GM21367 (cell line): ENCODE measurements around the gene LCN9.

ENCODE experiments used
- ATAC-seq: cut with Tn5 transposase; IDR thresholded peaks from one replicate; pipeline ENCODE4 v1.9.1; 2021; ENCODE audit not compliant: unreplicated experiment

Gene LCN9

DNA sequence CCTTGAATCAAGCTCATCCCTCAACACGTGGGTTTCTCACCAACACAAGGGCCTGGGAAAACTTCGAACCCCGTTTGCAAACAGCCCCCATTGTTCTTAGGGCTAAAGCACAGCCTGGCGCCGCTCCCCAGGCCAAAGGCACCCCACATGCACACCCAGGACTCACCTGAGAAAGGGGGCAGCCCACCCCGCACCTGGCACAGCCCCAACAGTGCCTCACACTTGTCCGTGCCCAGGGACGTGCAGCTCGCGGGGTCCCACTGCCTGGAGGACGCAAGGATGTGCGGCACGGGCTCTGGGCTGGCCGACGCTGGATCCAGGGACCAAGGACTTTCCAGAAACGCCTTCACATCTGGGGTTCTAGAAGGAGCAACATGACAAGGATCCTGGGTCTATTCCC lies 33.3 kb downstream of the LCN9 start:
- no peak for ATAC-seq

DNA sequence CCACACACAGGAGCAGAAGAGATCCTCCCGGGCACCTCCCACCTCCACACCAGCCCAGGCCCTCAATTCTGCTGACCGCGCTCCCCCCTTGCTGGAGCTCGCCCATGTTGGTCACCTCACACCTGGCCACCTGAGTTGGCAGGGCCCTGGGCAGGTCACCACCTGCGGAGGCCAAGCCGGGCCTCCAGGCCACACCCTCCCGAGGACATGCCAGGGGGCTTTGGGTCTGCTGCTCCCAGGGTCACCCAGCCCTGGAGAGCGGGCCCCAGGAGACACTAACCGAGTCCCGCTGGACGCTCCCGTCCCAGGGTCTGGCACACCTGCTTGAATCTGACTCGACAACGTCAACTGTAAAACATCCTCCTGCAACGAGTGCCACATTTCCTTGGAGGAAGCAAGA lies 34.1 kb downstream of the LCN9 start:
- ATAC-seq: no peak

GRCh38 chr9:135698236-135698635 lies 35.1 kb downstream of the LCN9 start:
- no peak for ATAC-seq

DNA sequence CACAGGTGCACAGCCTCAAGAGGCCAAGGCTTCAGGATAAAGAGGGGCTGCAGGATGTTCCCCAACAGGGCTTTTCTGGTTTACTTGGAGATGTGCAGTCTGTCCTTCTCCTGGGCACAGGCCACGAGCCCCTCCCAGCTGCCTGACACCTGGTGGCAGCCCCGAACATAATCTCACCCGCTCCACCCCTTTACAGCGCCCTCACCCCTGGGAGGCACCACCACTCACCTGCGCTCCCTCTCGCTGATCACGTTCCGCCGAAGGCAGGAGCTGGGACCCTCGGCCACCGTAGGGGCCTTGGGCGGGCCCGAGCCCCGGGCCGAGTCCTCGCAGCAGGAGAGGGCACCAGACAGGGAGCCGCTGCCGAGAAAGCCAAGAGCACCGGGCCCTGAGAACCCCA lies 35.7 kb downstream of the LCN9 start:
- ATAC-seq: no peak

- no peak for ATAC-seq
Measured at GRCh38 chr9:135699440-135699839, 36.3 kb downstream of the LCN9 start, which contains the start of gene SOHLH1. SOHLH1 (minus strand) TSS chr9:135699481; CDS start chr9:135699467, 14 bp downstream.

DNA sequence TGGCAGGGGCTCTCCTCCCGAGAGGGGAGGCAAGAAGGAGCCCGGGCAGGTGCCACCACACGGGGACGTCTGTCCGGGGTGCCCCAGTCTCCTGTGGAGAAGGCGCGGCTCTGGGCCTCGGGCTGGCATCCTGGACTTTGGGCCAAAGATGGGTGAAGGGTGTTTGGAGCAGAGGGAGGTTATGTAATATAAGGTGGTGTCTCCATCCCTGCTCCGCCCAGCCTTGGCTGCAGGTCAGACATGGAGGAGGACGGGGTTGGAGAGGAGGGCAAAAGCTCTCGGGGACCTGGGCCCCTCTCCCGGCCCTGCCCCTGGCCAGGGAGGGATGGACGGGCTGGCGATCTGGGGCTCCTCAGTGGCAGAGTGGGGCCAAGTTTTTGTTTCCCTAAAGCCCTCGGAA lies 37.4 kb downstream of the LCN9 start:
- no peak for ATAC-seq

- no peak for ATAC-seq
Measured at GRCh38 chr9:135701067-135701958, 38.2 kb downstream of the LCN9 start.

- no peak for ATAC-seq
Measured at GRCh38 chr9:135701959-135702721, 39.0 kb downstream of the LCN9 start, which contains the start of gene KCNT1. KCNT1 (plus strand) TSS chr9:135702185; CDS start chr9:135702259, 74 bp downstream.

DNA sequence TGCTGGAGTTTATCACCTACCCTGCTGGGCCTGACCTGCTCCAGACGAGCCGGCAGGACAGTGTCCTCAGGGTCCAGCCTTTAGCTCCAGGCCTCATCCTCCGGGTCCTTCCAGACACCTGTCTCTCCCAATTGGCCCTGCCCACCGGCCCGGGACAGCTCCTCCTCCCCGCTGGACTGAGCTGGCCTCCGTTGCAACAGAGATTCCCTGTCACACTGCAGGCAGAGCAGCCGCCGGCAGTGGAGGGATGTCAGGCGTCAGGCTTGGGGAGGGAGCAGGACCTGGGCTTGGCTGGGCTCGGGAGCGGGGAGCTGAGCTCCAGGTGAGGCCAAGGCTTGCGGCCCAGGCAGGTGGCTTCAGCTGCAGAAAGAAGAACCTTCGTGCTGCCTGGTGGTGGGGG lies 40.6 kb downstream of the LCN9 start:
- ATAC-seq: no peak

GRCh38 chr9:135704483-135704882 lies 41.4 kb downstream of the LCN9 start:
- no peak for ATAC-seq

DNA sequence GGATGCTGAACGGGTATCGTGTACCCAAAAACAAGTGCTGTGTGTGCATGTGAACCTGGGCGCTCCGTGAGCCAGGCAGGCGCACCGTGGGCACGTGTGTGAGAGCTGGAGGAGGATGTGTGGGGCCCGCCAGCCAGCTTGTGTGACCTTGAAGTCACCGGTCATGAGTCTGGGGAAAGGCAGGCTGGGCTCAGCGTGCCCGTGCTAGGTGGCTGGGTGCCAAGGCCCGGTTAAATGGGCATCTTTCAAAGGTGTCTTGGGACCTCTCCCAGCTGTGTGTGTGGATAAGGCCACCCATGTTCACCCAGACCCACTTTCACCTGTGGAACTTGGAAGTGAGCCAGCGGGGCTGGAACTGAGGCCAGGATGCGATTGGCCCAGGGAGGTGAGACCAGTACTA lies 42.3 kb downstream of the LCN9 start:
- no peak for ATAC-seq

DNA sequence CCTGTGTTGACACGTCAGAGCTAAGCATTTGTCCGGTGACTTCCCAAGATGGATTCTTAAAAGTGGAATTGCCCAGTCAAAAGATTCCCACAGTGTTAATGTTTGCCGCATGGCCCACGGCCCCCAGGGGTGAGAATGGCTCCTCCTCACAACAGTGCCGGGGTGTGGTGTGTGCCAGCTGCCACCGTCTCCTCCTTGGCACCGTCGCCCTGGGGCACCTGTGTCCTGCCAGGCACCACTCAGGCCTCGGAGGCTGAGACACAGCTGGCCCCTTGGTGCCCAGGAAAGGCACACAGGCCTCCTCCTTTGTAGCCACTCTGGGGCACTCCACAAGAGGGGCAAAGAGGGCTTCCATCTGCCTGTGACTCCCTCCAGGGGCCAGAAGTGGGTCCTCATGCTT lies 43.2 kb downstream of the LCN9 start:
- no peak for ATAC-seq

DNA sequence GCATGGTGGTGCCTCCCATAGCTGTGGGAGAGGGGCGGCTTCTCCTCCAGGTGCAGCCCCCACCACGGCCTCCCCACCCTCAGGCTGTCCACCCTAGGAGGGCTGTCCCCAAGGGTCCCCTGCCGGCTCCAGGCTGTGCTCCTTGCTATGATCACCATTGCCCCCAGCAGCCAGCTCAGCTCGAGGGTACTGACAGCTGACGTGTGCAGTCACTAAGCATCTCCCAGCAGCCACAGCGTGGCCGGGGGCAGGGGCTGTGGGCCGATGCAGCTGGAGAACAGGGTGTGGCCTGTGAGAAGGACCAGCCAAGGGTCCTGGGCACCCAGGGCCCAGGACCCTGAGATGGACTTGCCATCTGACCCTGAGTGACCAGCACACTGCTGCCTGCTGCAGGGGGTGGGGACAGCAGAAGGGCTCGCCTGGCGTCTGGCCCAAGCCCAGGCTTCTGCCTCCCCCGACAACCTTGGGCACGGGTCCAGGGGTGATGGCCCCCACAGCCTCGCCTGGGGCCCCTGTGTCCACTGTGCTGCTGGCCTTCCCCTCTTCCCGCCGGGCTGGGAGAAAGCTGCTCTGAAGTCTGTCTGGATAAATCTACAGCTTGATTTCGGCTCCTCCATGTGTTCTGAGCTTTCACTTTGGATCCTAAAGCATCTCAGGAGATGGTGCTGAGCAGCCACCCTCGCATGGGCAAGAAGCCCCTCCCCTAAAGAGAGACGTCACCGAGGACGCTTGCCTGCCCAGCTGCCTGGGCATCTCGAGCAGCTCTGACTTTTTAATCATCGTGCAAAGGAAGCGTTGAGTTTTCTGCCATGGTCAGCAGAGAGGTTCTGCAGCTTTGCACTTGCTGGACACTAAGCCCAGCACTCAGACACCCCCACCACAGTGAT lies 44.4 kb downstream of the LCN9 start:
- ATAC-seq: no peak

DNA sequence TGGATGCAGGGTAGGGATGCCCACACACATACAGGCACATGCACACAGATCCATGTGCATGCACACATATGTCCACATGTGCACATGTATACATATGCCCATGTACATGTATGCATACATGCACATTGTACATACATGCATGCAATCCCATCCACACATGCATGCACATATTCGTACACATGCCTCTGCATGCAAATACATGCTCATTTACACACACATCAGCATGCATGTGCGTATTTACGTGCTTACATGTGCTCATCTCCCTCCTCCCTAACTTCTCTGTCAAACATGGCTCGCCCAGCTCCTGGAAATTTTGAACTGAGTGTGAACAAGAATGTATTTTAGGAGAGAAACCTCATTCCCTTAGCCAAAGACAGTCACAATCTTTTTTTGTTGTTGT lies 45.1 kb downstream of the LCN9 start:
- no peak for ATAC-seq

GRCh38 chr9:135711391-135711790 lies 48.3 kb downstream of the LCN9 start:
- ATAC-seq: no peak

DNA sequence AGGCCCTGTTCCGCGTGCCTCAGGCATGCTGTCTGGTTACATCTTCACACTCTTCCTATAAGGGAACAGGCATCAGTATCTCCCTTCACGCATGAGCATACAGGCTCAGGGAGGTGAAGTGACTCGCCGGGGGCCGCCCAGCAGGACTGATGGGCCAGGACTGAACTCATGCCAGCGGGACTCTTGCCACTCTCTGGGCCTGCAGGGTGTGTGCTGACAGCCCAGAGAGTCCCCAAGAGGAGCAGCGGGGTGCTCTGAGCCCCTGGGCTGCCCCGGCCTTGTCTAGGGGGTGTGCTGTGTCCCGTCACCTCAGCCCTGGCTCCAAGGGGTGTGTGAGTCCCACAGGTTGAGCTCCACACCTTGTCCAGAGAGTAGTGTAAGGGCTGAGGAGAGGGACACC lies 48.8 kb downstream of the LCN9 start:
- ATAC-seq: no peak

GRCh38 chr9:135712613-135713295 lies 49.6 kb downstream of the LCN9 start:
- ATAC-seq: no peak

DNA sequence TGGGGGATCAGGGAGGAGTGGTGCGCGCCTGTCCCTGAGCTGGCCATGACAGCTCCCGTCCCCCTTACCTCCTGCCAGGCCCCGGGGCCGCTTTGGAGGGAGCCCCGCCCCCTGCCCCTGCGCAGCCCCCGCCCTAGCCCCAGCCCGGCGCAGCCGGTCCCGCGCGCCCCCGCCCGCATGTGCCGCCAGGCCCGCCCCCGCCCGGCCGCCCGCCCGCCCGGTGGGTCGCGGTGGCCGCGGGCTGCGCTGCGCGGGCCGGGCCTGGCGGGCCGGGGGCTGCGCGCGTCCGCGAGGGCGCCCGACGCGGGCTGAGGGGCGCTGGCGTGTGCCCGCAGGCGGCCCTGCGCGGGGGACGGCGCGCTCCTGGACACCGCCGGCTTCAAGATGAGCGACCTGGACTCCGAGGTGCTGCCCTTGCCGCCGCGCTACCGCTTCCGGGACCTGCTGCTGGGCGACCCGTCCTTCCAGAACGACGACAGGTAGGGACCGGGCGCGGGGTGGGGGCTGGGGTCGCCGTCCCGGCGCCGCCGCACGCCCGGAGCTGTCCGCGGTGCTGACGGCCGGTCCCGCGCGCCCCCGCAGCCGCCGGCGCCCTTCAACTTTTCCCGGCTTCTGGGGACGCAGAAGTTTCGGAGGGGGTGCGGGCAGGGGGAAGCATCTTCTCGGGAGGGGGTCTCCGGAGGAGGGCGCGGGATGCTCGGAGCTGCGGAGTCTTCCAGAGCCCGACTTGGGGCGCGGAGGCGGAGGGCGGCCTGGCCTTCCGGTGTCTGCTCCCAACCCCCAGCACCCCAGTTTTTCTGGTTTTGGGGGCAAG lies 51.3 kb downstream of the LCN9 start:
- ATAC-seq: no peak

DNA sequence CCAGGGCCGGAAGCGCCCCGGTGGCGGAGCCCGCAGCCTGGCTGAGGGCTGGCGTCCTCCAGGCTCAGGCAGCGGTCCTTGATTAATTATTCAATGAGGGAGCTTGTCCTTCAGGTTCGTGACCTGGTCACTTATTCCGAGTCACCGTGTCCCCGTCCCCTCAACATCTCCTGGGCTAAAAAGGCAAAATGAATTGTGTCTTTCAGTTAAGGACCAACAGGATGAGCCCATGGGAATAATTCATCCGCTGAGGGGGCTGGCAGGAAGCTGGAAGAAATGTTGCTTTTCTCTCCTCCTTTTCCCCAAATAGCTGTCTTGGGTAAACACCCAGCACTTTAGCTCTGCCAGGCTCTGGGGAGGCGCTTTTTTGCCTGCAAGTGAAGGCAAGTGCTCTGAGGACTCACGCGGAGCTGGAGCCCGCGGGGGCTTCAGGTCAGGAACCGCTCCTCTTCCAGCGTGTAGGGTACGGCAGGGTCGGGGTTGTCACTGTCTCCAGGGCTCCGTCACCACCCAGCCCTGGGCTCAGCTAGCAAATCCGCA lies 52.0 kb downstream of the LCN9 start:
- no peak for ATAC-seq
